HG02678 (cell line): Measurements from ENCODE around the gene EOLA1.
"Not testable (repeated sequence)": the region's sequence is repeated elsewhere in the genome, so short reads cannot be mapped to it uniquely, and the experiment has no call there.

ENCODE experiments used
- ATAC-seq: cut with Tn5 transposase; IDR thresholded peaks from one replicate; pipeline ENCODE4 v1.9.1; 2021; ENCODE audit warnings: mild to moderate bottlenecking, moderate library complexity; ENCODE audit not compliant: unreplicated experiment

EOLA1 gene

GRCh38 chrX:149513825-149514428 lies 26.9 kb upstream of the EOLA1 start:
- no peak for ATAC-seq

- ATAC-seq: no peak
Measured at GRCh38 chrX:149515954-149516602, 24.7 kb upstream of the EOLA1 start.

- no peak for ATAC-seq
Measured at GRCh38 chrX:149516604-149517003, 24.2 kb upstream of the EOLA1 start.

- ATAC-seq: no peak
Measured at GRCh38 chrX:149517308-149517707, 23.5 kb upstream of the EOLA1 start.

- no peak for ATAC-seq
Measured at GRCh38 chrX:149518236-149518635, 22.6 kb upstream of the EOLA1 start.

- not testable (repeated sequence) for ATAC-seq
Measured at GRCh38 chrX:149520636-149521277, 20.1 kb upstream of the EOLA1 start.

GRCh38 chrX:149521438-149521837 lies 19.4 kb upstream of the EOLA1 start:
- ATAC-seq: no peak

- no peak for ATAC-seq
Measured at GRCh38 chrX:149522916-149523315, 17.9 kb upstream of the EOLA1 start.

GRCh38 chrX:149525389-149525788 lies 15.4 kb upstream of the EOLA1 start:
- peak; percentile 97 for ATAC-seq

- ATAC-seq: peak; percentile 49
Measured at GRCh38 chrX:149525903-149526302, 14.9 kb upstream of the EOLA1 start.

GRCh38 chrX:149526318-149527033 lies 14.3 kb upstream of the EOLA1 start:
- ATAC-seq: not testable (repeated sequence)

- no peak for ATAC-seq
Measured at GRCh38 chrX:149527705-149528104, 13.1 kb upstream of the EOLA1 start.

- no peak for ATAC-seq
Measured at GRCh38 chrX:149528381-149528780, 12.4 kb upstream of the EOLA1 start.

GRCh38 chrX:149531599-149531998 lies 9.2 kb upstream of the EOLA1 start:
- peak; percentile 71 for ATAC-seq

GRCh38 chrX:149532868-149533267 lies 7.9 kb upstream of the EOLA1 start:
- not testable (repeated sequence) for ATAC-seq

- ATAC-seq: not testable (repeated sequence)
Measured at GRCh38 chrX:149533999-149534398, 6.8 kb upstream of the EOLA1 start.

GRCh38 chrX:149534926-149535602 lies 5.7 kb upstream of the EOLA1 start:
- ATAC-seq: not testable (repeated sequence)

- ATAC-seq: not testable (repeated sequence)
Measured at GRCh38 chrX:149537474-149537873, 3.3 kb upstream of the EOLA1 start.

- ATAC-seq: peak; percentile 42
Measured at GRCh38 chrX:149539283-149540130, 1.3 kb upstream of the EOLA1 start.

GRCh38 chrX:149540131-149540620 lies 636 bp upstream of the EOLA1 start:
- ATAC-seq: peak; percentile 21
